Endothelial cell of hepatic sinusoid (primary cell): ENCODE measurements around the gene PRKAB1.
"Not testable (repeated sequence)": the region's sequence is repeated elsewhere in the genome, so short reads cannot be mapped to it uniquely, and the experiment has no call there.

Experiments
- in situ Hi-C: cut with HindIII; loops from 2 replicates; pipeline ENCODE4 v1.10.0; 2017; ENCODE audit warnings: low sequenced_read_pairs

PRKAB1 gene

GRCh38 chr12:119667577-119668323 is at the start of gene PRKAB1:
TSS of gene PRKAB1 (plus strand) at chr12:119668133. CDS start at chr12:119668245, 112 bp downstream.
- in situ Hi-C loops, result no loop called here

- in situ Hi-C loops, result not testable (repeated sequence)
Observed at GRCh38 chr12:119618328-119618896, 49.5 kb upstream of the PRKAB1 start.

GRCh38 chr12:119620490-119620889 is 47.4 kb upstream of the PRKAB1 start:
- in situ Hi-C loops, result no loop called here

- in situ Hi-C loops, result no loop called here
Observed at GRCh38 chr12:119621878-119622277, 46.1 kb upstream of the PRKAB1 start.

- in situ Hi-C loops, result no loop called here
Observed at GRCh38 chr12:119624966-119625365, 43.0 kb upstream of the PRKAB1 start.

GRCh38 chr12:119627019-119627643 is 40.8 kb upstream of the PRKAB1 start:
- in situ Hi-C loops, result no loop called here

GRCh38 chr12:119627686-119628085 is 40.2 kb upstream of the PRKAB1 start:
- in situ Hi-C loops, result no loop called here

GRCh38 chr12:119630223-119630780 is 37.6 kb upstream of the PRKAB1 start:
- in situ Hi-C loops, result no loop called here

GRCh38 chr12:119630962-119631550 is 36.9 kb upstream of the PRKAB1 start:
- in situ Hi-C loops, result no loop called here

- in situ Hi-C loops, result no loop called here
Observed at GRCh38 chr12:119631930-119632678, 35.8 kb upstream of the PRKAB1 start.

- in situ Hi-C loops, result no loop called here
Observed at GRCh38 chr12:119634743-119635142, 33.2 kb upstream of the PRKAB1 start.

- in situ Hi-C loops, result no loop called here
Observed at GRCh38 chr12:119642986-119643385, 24.9 kb upstream of the PRKAB1 start.

GRCh38 chr12:119644930-119645329 is 23.0 kb upstream of the PRKAB1 start:
- in situ Hi-C loops, result no loop called here

- in situ Hi-C loops, result no loop called here
Observed at GRCh38 chr12:119645535-119646059, 22.3 kb upstream of the PRKAB1 start.

- in situ Hi-C loops, result no loop called here
Observed at GRCh38 chr12:119649202-119649808, 18.6 kb upstream of the PRKAB1 start.

- in situ Hi-C loops, result no loop called here
Observed at GRCh38 chr12:119652665-119653064, 15.3 kb upstream of the PRKAB1 start.

GRCh38 chr12:119657001-119657400 is 10.9 kb upstream of the PRKAB1 start:
- in situ Hi-C loops, result not testable (repeated sequence)

- in situ Hi-C loops, result not testable (repeated sequence)
Observed at GRCh38 chr12:119658166-119658565, 9.8 kb upstream of the PRKAB1 start.

GRCh38 chr12:119659289-119659897 is 8.5 kb upstream of the PRKAB1 start:
- in situ Hi-C loops, result no loop called here

GRCh38 chr12:119660076-119660475 is 7.9 kb upstream of the PRKAB1 start:
- in situ Hi-C loops, result no loop called here
